ENCODE data around the gene GTF2A1. TPM values are rescaled to one million over a fixed set of nuclear protein-coding genes. Genes with fewer than 3 reads are reported as not detected.
A peak's percentile ranks its signal among the peaks of the same experiment; 100 is the strongest.

Gene GTF2A1
- total RNA-seq, 2 donors from 2014 or later: 17.2 to 31.5 TPM

DNA sequence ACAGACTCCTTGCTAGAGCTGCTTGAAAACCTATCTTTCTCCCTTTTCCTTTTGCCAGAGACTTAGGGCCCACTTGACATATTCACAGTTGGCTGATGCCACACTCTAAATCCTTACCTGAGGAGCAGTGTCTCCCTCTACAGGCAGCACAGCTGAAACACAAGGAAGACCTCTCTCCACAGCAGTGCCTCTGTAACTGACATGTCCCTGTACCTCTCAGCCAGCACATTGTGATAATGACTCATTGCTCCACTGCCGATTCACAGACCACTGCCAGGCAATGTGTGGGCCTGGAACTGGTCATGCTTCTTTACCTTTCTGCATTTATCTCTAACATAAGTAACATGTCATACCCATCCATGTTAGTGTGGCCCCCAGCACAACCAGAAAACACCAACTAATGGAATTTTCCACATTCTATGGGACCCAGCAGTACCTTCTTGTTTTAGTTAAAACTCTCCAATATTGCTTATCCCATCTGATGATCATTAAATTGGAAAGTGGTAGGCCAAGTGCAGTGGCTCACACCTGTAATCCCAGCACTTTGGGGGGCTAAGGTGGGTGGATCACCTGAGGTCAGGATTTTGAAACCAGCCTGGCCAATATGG, 56.5 kb downstream of the GTF2A1 start:
- Mint-ChIP-seq H3K27ac (no peak overlapping the region), H3K9me3 (peaks cover 2% of the 10 kb centered on the region), H3K4me1 (ENCODE audit: low read depth in 2 of 2) (peaks cover 2 to 9% of the 10 kb centered on the region in 2 donors), H3K27me3 (peaks cover 0 to 2% of the 10 kb centered on the region in 2 donors), H3K36me3 (no peaks in the 10 kb centered on the region), H3K4me3 (no peak overlapping the region)
- ATAC-seq (peak; percentile 77 to 94), DNase-seq (ENCODE audit: low spot score) (no peak)

GRCh38 chr14:81162941-81163340, 57.8 kb downstream of the GTF2A1 start:
- H3K36me3 Mint-ChIP-seq: no peaks in the 10 kb centered on the region
- no peak overlapping the region for H3K27ac Mint-ChIP-seq
- DNase-seq (ENCODE audit: low spot score): no peak
- H3K4me1 Mint-ChIP-seq (ENCODE audit: low read depth in 2 of 2): peaks cover 0 to 8% of the 10 kb centered on the region in 2 donors
- ATAC-seq: no peak
- H3K4me3 Mint-ChIP-seq: no peak overlapping the region
- peaks cover 0 to 2% of the 10 kb centered on the region in 2 donors for H3K27me3 Mint-ChIP-seq
- H3K9me3 Mint-ChIP-seq: peaks cover 2% of the 10 kb centered on the region

- Mint-ChIP-seq H3K4me3 (no peak overlapping the region), H3K9me3 (peaks cover 2% of the 10 kb centered on the region), H3K27me3 (peaks cover under 1 to 2% of the 10 kb centered on the region in 2 donors), H3K27ac (no peak overlapping the region), H3K36me3 (no peaks in the 10 kb centered on the region), H3K4me1 (ENCODE audit: low read depth in 2 of 2) (peaks cover 0 to 8% of the 10 kb centered on the region in 2 donors)
- peak in 1 of 2 donors; percentile 60 for ATAC-seq
- no peak for DNase-seq (ENCODE audit: low spot score)
These were observed 59.0 kb downstream of the GTF2A1 start for GRCh38 chr14:81161749-81162148.

DNA sequence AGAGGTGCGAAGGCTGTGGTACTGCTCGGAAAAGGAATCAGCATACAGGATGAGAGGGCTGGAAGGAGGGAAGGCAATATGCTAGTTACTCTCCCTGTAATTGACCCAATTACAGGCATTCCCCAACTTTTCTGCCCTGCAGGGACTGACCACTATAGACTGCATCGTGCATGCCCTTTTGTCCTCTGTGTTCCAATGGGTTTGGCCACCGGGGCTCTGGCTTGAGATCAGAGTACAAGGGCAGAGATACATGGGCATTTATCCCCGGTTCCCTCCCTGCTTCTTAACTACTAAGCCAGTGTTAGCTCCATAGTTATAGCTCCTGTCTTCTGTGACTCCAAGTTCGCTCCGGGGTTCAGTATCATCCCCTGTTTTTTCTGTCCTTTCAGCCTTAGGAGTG, 59.7 kb downstream of the GTF2A1 start:
- DNase-seq (ENCODE audit: low spot score): no peak
- Mint-ChIP-seq H3K27ac (no peak overlapping the region), H3K9me3 (peaks cover 2% of the 10 kb centered on the region), H3K4me3 (no peak overlapping the region), H3K36me3 (no peaks in the 10 kb centered on the region), H3K27me3 (peaks cover 4 to 6% of the 10 kb centered on the region in 2 donors), H3K4me1 (ENCODE audit: low read depth in 2 of 2) (peaks cover 0 to 8% of the 10 kb centered on the region in 2 donors)
- ATAC-seq: no peak

DNA sequence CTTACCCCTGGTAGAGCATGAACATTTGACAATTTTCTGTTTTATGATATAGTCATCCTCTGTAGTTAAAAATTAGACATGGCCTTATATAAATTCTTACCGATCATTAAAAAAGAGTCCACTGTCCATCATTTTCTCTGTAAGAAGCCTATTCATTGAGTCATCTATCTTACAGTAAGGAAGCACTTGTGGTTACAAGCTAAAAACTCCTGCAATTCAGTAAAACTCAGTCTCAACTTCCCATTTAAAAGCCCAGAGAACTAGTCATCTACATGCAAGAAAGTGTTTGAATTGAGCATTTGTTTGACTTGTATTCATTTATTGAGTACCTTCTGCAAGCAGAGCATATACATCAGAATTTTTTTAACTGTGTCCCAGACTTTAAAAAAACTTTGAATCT, 63.3 kb downstream of the GTF2A1 start:
- H3K27me3 Mint-ChIP-seq: peaks cover 8 to 14% of the 10 kb centered on the region in 2 donors
- ATAC-seq: no peak
- no peaks in the 10 kb centered on the region for H3K36me3 Mint-ChIP-seq
- H3K4me3 Mint-ChIP-seq: no peak overlapping the region
- DNase-seq (ENCODE audit: low spot score): no peak
- no peak overlapping the region for H3K27ac Mint-ChIP-seq
- H3K9me3 Mint-ChIP-seq: peaks cover 2% of the 10 kb centered on the region
- no peaks in the 10 kb centered on the region for H3K4me1 Mint-ChIP-seq (ENCODE audit: low read depth in 2 of 2)

GRCh38 chr14:81153187-81153586, 67.6 kb downstream of the GTF2A1 start:
- Mint-ChIP-seq H3K27ac (no peak overlapping the region), H3K4me3 (no peak overlapping the region), H3K4me1 (ENCODE audit: low read depth in 2 of 2) (no peaks in the 10 kb centered on the region), H3K36me3 (no peaks in the 10 kb centered on the region), H3K9me3 (no peaks in the 10 kb centered on the region), H3K27me3 (peaks cover 6 to 14% of the 10 kb centered on the region in 2 donors)
- no peak for ATAC-seq
- no peak for DNase-seq (ENCODE audit: low spot score)

DNA sequence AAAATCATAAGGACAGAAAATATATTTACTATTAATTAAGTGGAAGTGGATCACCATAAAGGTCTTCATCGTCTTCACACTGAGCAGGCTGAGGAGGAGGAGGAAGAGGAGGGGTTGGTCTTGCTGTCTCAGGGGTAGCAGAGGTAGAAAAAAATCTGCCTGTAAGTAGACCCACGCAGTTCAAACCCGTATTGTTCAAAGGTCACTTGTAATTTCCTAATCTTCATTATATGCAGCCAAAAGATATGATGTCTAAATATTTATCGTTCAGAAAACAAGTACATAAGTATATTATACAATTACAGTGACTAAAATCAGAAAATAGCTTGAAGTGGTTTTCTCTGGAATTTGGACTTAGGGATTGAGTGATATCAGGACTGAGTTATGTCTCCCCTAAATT, 72.1 kb downstream of the GTF2A1 start:
- Mint-ChIP-seq H3K36me3 (no peaks in the 10 kb centered on the region), H3K4me1 (ENCODE audit: low read depth in 2 of 2) (peaks cover 11 to 13% of the 10 kb centered on the region in 2 donors), H3K27ac (no peak overlapping the region), H3K27me3 (peaks cover 0 to 6% of the 10 kb centered on the region in 2 donors), H3K4me3 (no peak overlapping the region), H3K9me3 (no peaks in the 10 kb centered on the region)
- ATAC-seq: no peak
- DNase-seq (ENCODE audit: low spot score): no peak

- peaks cover 0 to 3% of the 10 kb centered on the region in 2 donors for H3K27me3 Mint-ChIP-seq
- no peaks in the 10 kb centered on the region for H3K9me3 Mint-ChIP-seq
- ATAC-seq: no peak
- H3K36me3 Mint-ChIP-seq: no peaks in the 10 kb centered on the region
- no peak overlapping the region for H3K27ac Mint-ChIP-seq
- DNase-seq (ENCODE audit: low spot score): no peak
- no peak overlapping the region for H3K4me3 Mint-ChIP-seq
- H3K4me1 Mint-ChIP-seq (ENCODE audit: low read depth in 2 of 2): peaks cover 11 to 13% of the 10 kb centered on the region in 2 donors
These were observed 73.4 kb downstream of the GTF2A1 start for GRCh38 chr14:81147140-81147897.

GRCh38 chr14:81144824-81145603, 75.7 kb downstream of the GTF2A1 start:
- peaks cover 0 to 3% of the 10 kb centered on the region in 2 donors for H3K27me3 Mint-ChIP-seq

DNA sequence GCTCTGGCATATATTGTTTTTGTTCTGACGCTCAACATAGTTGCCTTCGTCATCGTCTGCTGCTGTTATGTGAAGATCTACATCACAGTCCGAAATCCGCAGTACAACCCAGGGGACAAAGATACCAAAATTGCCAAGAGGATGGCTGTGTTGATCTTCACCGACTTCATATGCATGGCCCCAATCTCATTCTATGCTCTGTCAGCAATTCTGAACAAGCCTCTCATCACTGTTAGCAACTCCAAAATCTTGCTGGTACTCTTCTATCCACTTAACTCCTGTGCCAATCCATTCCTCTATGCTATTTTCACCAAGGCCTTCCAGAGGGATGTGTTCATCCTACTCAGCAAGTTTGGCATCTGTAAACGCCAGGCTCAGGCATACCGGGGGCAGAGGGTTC, 77.0 kb downstream of the GTF2A1 start:
- Mint-ChIP-seq H3K4me1 (ENCODE audit: low read depth in 2 of 2) (peaks cover 11 to 13% of the 10 kb centered on the region in 2 donors), H3K27ac (no peak overlapping the region), H3K36me3 (no peaks in the 10 kb centered on the region), H3K9me3 (no peaks in the 10 kb centered on the region), H3K27me3 (peaks cover 0 to 3% of the 10 kb centered on the region in 2 donors), H3K4me3 (no peak overlapping the region)
- no peak for ATAC-seq
- DNase-seq (ENCODE audit: low spot score): no peak

More at GRCh38 chr14:81144824-81145603, 75.7 kb downstream of the GTF2A1 start:
- Mint-ChIP-seq H3K27ac (no peak overlapping the region), H3K4me3 (no peak overlapping the region), H3K4me1 (ENCODE audit: low read depth in 2 of 2) (peaks cover 11 to 13% of the 10 kb centered on the region in 2 donors), H3K36me3 (no peaks in the 10 kb centered on the region), H3K9me3 (no peaks in the 10 kb centered on the region)
- DNase-seq (ENCODE audit: low spot score): no peak
- no peak for ATAC-seq

GRCh38 chr14:81141426-81141825, 79.3 kb downstream of the GTF2A1 start:
- H3K4me3 Mint-ChIP-seq: no peak overlapping the region
- ATAC-seq (no peak), DNase-seq (ENCODE audit: low spot score) (no peak)
- H3K27me3 Mint-ChIP-seq: peaks cover 0 to 3% of the 10 kb centered on the region in 2 donors
- H3K36me3 Mint-ChIP-seq: no peaks in the 10 kb centered on the region
- H3K9me3 Mint-ChIP-seq: no peaks in the 10 kb centered on the region
- H3K27ac Mint-ChIP-seq: no peak overlapping the region
- peaks cover 0 to under 1% of the 10 kb centered on the region in 2 donors for H3K4me1 Mint-ChIP-seq (ENCODE audit: low read depth in 2 of 2)

- Mint-ChIP-seq H3K36me3 (no peaks in the 10 kb centered on the region), H3K27me3 (no peaks in the 10 kb centered on the region), H3K9me3 (no peaks in the 10 kb centered on the region), H3K27ac (no peak overlapping the region), H3K4me1 (ENCODE audit: low read depth in 2 of 2) (no peaks in the 10 kb centered on the region), H3K4me3 (no peak overlapping the region)
- no peak for ATAC-seq
- DNase-seq (ENCODE audit: low spot score): no peak
These were observed 82.3 kb downstream of the GTF2A1 start for GRCh38 chr14:81138429-81138828.

DNA sequence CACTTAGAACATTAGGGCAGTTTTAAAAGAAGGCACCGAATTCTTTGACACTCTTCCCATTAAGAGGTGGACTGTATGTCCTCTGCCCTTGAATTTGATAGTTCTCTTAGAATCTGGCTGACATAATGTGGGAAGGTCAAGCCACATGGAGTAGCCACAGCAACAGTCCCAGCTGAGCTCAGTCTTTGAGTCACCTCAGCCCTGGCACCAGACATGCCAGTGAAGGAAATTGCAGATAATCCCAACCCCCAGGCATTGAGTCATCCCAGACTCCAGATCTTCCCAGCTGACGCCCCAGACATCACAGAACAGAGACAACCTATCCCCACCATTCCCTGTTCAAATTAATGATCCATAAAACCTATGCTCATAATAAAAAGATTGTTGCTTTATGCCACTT, 83.4 kb downstream of the GTF2A1 start:
- Mint-ChIP-seq H3K36me3 (no peaks in the 10 kb centered on the region), H3K4me3 (no peak overlapping the region), H3K27me3 (peaks cover 2 to 6% of the 10 kb centered on the region in 2 donors), H3K27ac (no peak overlapping the region), H3K9me3 (no peaks in the 10 kb centered on the region), H3K4me1 (ENCODE audit: low read depth in 2 of 2) (no peaks in the 10 kb centered on the region)
- ATAC-seq: no peak
- no peak for DNase-seq (ENCODE audit: low spot score)

DNA sequence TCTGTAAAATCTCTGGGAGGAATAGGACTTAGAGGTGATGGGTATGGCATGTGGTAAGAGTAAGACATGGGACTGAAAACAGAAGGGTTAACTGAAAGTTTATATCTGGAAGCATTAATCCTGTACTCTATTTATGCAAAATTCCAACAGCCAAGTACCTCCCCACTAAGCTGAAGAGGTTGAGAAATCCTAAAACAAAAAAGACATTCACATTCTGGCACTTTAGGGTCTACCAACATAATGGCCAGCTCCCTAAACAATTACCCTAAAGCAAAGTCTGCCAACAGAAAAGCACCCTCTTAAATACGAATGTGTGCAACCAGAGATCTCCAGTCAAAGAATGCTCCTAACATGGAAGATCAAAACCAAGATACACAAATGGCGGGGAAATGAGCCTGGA, 87.4 kb downstream of the GTF2A1 start:
- ATAC-seq (no peak), DNase-seq (ENCODE audit: low spot score) (no peak)
- Mint-ChIP-seq H3K36me3 (no peaks in the 10 kb centered on the region), H3K9me3 (no peaks in the 10 kb centered on the region), H3K4me1 (ENCODE audit: low read depth in 2 of 2) (no peaks in the 10 kb centered on the region), H3K27ac (no peak overlapping the region), H3K27me3 (peaks cover 2 to 6% of the 10 kb centered on the region in 2 donors), H3K4me3 (no peak overlapping the region)

Data from natural killer cell treated with Interleukin-12 subunit alpha and Interleukin-12 subunit beta and Interleukin-15 and Interleukin-18, amount 100 ng/mL, for 72 hours (primary cell).